B cell (primary cell): ENCODE measurements around the gene RUSF1.

ENCODE experiments used
- EZH2 ChIP-seq: IDR thresholded peaks from 2 replicates; pipeline ENCODE4 v1.6.1; 2012; ENCODE audit warnings: borderline replicate concordance, low read depth, mild to moderate bottlenecking, moderate library complexity, low read length; ENCODE audit not compliant: insufficient read depth, poor library complexity, severe bottlenecking
- TF ChIP-seq, protein P1 (sequence below): fragments of 200-600 bp; IDR thresholded peaks from one replicate; pipeline ENCODE4 v1.8.0; 2022; ENCODE audit warnings: antibody characterized with exemption, mild to moderate bottlenecking

GRCh38 chr16:31451681-31452351 is 56.4 kb downstream of the RUSF1 start:
- TF ChIP-seq EZH2 = no peak
- TF ChIP-seq, protein P1, sequence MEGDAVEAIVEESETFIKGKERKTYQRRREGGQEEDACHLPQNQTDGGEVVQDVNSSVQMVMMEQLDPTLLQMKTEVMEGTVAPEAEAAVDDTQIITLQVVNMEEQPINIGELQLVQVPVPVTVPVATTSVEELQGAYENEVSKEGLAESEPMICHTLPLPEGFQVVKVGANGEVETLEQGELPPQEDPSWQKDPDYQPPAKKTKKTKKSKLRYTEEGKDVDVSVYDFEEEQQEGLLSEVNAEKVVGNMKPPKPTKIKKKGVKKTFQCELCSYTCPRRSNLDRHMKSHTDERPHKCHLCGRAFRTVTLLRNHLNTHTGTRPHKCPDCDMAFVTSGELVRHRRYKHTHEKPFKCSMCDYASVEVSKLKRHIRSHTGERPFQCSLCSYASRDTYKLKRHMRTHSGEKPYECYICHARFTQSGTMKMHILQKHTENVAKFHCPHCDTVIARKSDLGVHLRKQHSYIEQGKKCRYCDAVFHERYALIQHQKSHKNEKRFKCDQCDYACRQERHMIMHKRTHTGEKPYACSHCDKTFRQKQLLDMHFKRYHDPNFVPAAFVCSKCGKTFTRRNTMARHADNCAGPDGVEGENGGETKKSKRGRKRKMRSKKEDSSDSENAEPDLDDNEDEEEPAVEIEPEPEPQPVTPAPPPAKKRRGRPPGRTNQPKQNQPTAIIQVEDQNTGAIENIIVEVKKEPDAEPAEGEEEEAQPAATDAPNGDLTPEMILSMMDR = no peak
